CD4-positive, alpha-beta T cell treated with Interleukin-6 at 100 ng/mL for 8 hours (primary cell): ENCODE data around the gene BARHL1.
"Not testable (repeated sequence)": the region's sequence is repeated elsewhere in the genome, so short reads cannot be mapped to it uniquely, and the experiment has no call there.

Experiments used
- DNase-seq: peaks from one replicate; pipeline ENCODE4 v3.0.0-alpha.2; 2020; ENCODE audit warnings: mixed read lengths, low spot score

BARHL1 gene

GRCh38 chr9:132556714-132557113 lies 25.7 kb upstream of the BARHL1 start:
- DNase-seq: no peak

- DNase-seq: no peak
These were observed 25.2 kb upstream of the BARHL1 start for GRCh38 chr9:132557159-132557558.

GRCh38 chr9:132559711-132560110 lies 22.7 kb upstream of the BARHL1 start:
- DNase-seq: no peak

- no peak for DNase-seq
These were observed 21.7 kb upstream of the BARHL1 start for GRCh38 chr9:132560616-132561202.

GRCh38 chr9:132562306-132562573 lies 20.2 kb upstream of the BARHL1 start:
- DNase-seq: no peak

- DNase-seq: no peak
These were observed 17.9 kb upstream of the BARHL1 start for GRCh38 chr9:132564526-132564925.

- not testable (repeated sequence) for DNase-seq
These were observed 13.6 kb upstream of the BARHL1 start for GRCh38 chr9:132568787-132569186.

GRCh38 chr9:132571806-132572600 lies 10.4 kb upstream of the BARHL1 start:
- DNase-seq: no peak

- no peak for DNase-seq
These were observed 9.5 kb upstream of the BARHL1 start for GRCh38 chr9:132572921-132573320.

- DNase-seq: peak; percentile 16
These were observed 7.3 kb upstream of the BARHL1 start for GRCh38 chr9:132575005-132575609.

GRCh38 chr9:132575811-132576210 lies 6.6 kb upstream of the BARHL1 start:
- DNase-seq: no peak

GRCh38 chr9:132577119-132577518 lies 5.3 kb upstream of the BARHL1 start:
- no peak for DNase-seq

- no peak for DNase-seq
These were observed 4.0 kb upstream of the BARHL1 start for GRCh38 chr9:132578367-132578932.

GRCh38 chr9:132579427-132579798 lies 3.0 kb upstream of the BARHL1 start:
- DNase-seq: no peak

GRCh38 chr9:132582786-132583583 lies 579 bp downstream of the BARHL1 start:
- DNase-seq: no peak

- no peak for DNase-seq
These were observed 1.3 kb downstream of the BARHL1 start for GRCh38 chr9:132583584-132584304.

GRCh38 chr9:132584601-132585560 lies 2.5 kb downstream of the BARHL1 start:
- DNase-seq: no peak

GRCh38 chr9:132585954-132586829 lies 3.8 kb downstream of the BARHL1 start:
- DNase-seq: no peak

GRCh38 chr9:132586830-132587591 lies 4.6 kb downstream of the BARHL1 start:
- DNase-seq: no peak
